ENCODE measurements around the gene ROR1.

Gene ROR1

GRCh38 chr1:63983391-63984256 is 209.8 kb downstream of the ROR1 start:
- DNase-seq, result no peak

GRCh38 chr1:63984257-63984929 is 210.6 kb downstream of the ROR1 start:
- no peak for DNase-seq

- DNase-seq, result no peak
Observed at GRCh38 chr1:63984930-63985290, 211.1 kb downstream of the ROR1 start.

- no peak for DNase-seq
Observed at GRCh38 chr1:63987014-63987627, 213.3 kb downstream of the ROR1 start.

GRCh38 chr1:63987628-63988024 is 213.8 kb downstream of the ROR1 start:
- no peak for DNase-seq

- DNase-seq, result no peak
Observed at GRCh38 chr1:63988941-63989340, 215.1 kb downstream of the ROR1 start.

GRCh38 chr1:63991685-63992084 is 217.9 kb downstream of the ROR1 start:
- no peak for DNase-seq

GRCh38 chr1:64000021-64000420 is 226.2 kb downstream of the ROR1 start:
- no peak for DNase-seq

GRCh38 chr1:64001038-64001437 is 227.2 kb downstream of the ROR1 start:
- no peak for DNase-seq

GRCh38 chr1:64004451-64005025 is 230.7 kb downstream of the ROR1 start:
- DNase-seq, result no peak

GRCh38 chr1:64005801-64006200 is 232.0 kb downstream of the ROR1 start:
- no peak for DNase-seq

- DNase-seq, result no peak
Observed at GRCh38 chr1:64006276-64007051, 232.6 kb downstream of the ROR1 start.

- no peak for DNase-seq
Observed at GRCh38 chr1:64010316-64010715, 236.5 kb downstream of the ROR1 start.

GRCh38 chr1:64013395-64013794 is 239.6 kb downstream of the ROR1 start:
- DNase-seq, result no peak

- no peak for DNase-seq
Observed at GRCh38 chr1:64019818-64020217, 246.0 kb downstream of the ROR1 start.

GRCh38 chr1:64021066-64021465 is 247.2 kb downstream of the ROR1 start:
- DNase-seq, result no peak

GRCh38 chr1:64025051-64025450 is 251.2 kb downstream of the ROR1 start:
- no peak for DNase-seq

- no peak for DNase-seq
Observed at GRCh38 chr1:64029037-64029436, 255.2 kb downstream of the ROR1 start.

- DNase-seq, result no peak
Observed at GRCh38 chr1:64030411-64030810, 256.6 kb downstream of the ROR1 start.

- no peak for DNase-seq
Observed at GRCh38 chr1:64031236-64031635, 257.4 kb downstream of the ROR1 start.

- DNase-seq, result no peak
Observed at GRCh38 chr1:64033667-64034220, 259.9 kb downstream of the ROR1 start.

GRCh38 chr1:64036549-64036948 is 262.7 kb downstream of the ROR1 start:
- no peak for DNase-seq

- DNase-seq, result no peak
Observed at GRCh38 chr1:64038119-64038518, 264.3 kb downstream of the ROR1 start.
